ENCODE results near the gene KIF25.

GRCh38 chr6:168047841-168048723 lies 50.6 kb downstream of the KIF25 start:
- TF ChIP-seq CTCF (IDR thresholded peaks at IDR 0.05) (no peak), EP300 (IDR thresholded peaks at IDR 0.05) (no peak)
